Muscle of arm (tissue), 14 donors: Measurements from ENCODE around the gene IRF7. TPM values are rescaled to one million over a fixed set of nuclear protein-coding genes. Genes with fewer than 3 reads are reported as not detected.
A peak's percentile ranks its signal among the peaks of the same experiment; 100 is the strongest.
"Not testable (repeated sequence)": the region's sequence is repeated elsewhere in the genome, so short reads cannot be mapped to it uniquely, and the experiment has no call there.

Experiments used
- DNase-seq: peaks from one replicate; pipeline ENCODE4 v3.0.0-alpha.2; 2013
- long read RNA-seq, 11 donors: transcript quantifications; one replicate each; lab custom pipeline, GENCODE V29; 2026
- polyA plus RNA-seq, 12 donors: library from polyadenylated mRNA; unstranded; fragments of 120-200 nt; gene quantifications; one replicate each; pipeline ENCODE4 v1.2.1, GENCODE V29; 2013; ENCODE audit not compliant: insufficient read length in 12 of 12

The IRF7 gene
- 10 to 100 TPM in 5 of 12 donors, 1 to 10 TPM in 6, not detected in 1; 6.6 to 15.3 (median 9.9) TPM for polyA plus RNA-seq
- long read RNA-seq, donor 1, transcript IRF7-211 (2 exons, 806 nt) = major isoform, 5 of 8 reads
- long read RNA-seq, donor 1, partial matches to known transcripts = 0 of 8 reads
- long read RNA-seq, donor 1, other reads (novel, unspliced or antisense) = 0 of 8 reads
- long read RNA-seq, donor 2, partial matches to known transcripts = 0 of 2 reads
- long read RNA-seq, donor 2, other reads (novel, unspliced or antisense) = 0 of 2 reads
- long read RNA-seq, donor 3, partial matches to known transcripts = 0 of 2 reads
- long read RNA-seq, donor 3, other reads (novel, unspliced or antisense) = 0 of 2 reads
- long read RNA-seq, donor 4 = 0 reads
- long read RNA-seq, donor 5 = 0 reads
- long read RNA-seq, donor 6 = 0 reads
- long read RNA-seq, donor 7, partial matches to known transcripts = 0 of 2 reads
- long read RNA-seq, donor 7, other reads (novel, unspliced or antisense) = 0 of 2 reads
- long read RNA-seq, donor 8, transcript IRF7-211 (2 exons, 806 nt) = major isoform, 6 of 15 reads
- long read RNA-seq, donor 8, partial matches to known transcripts = 9 of 15 reads
- long read RNA-seq, donor 8, other reads (novel, unspliced or antisense) = 0 of 15 reads
- long read RNA-seq, donor 9, partial matches to known transcripts = 5 of 7 reads
- long read RNA-seq, donor 9, other reads (novel, unspliced or antisense) = 0 of 7 reads
- long read RNA-seq, donor 10, partial matches to known transcripts = 0 of 4 reads
- long read RNA-seq, donor 10, other reads (novel, unspliced or antisense) = 0 of 4 reads
- long read RNA-seq, donor 11, partial matches to known transcripts = 0 of 4 reads
- long read RNA-seq, donor 11, other reads (novel, unspliced or antisense) = 0 of 4 reads

GRCh38 chr11:615504-616319, at the start of gene IRF7:
Gene IRF7 (minus strand): TSS chr11:615950. CDS start chr11:615364, 586 bp downstream.
- DNase-seq = peak; percentile 94

- DNase-seq = peak; percentile 24
Observed at GRCh38 chr11:665062-665703, 49.4 kb upstream of the IRF7 start.

GRCh38 chr11:662689-663274, 47.0 kb upstream of the IRF7 start:
- DNase-seq = no peak

- no peak for DNase-seq
Observed at GRCh38 chr11:660681-661444, 45.1 kb upstream of the IRF7 start.

GRCh38 chr11:660281-660680, 44.5 kb upstream of the IRF7 start:
- no peak for DNase-seq

- no peak for DNase-seq
Observed at GRCh38 chr11:659532-660085, 43.9 kb upstream of the IRF7 start.

GRCh38 chr11:657691-658126, 42.0 kb upstream of the IRF7 start:
- DNase-seq = no peak

- DNase-seq = no peak
Observed at GRCh38 chr11:656866-657265, 41.1 kb upstream of the IRF7 start.

- DNase-seq = no peak
Observed at GRCh38 chr11:656426-656825, 40.7 kb upstream of the IRF7 start.

GRCh38 chr11:655036-655726, 39.4 kb upstream of the IRF7 start:
- DNase-seq = no peak

- DNase-seq = not testable (repeated sequence)
Observed at GRCh38 chr11:654444-654843, 38.7 kb upstream of the IRF7 start.

- DNase-seq = no peak
Observed at GRCh38 chr11:653837-654236, 38.1 kb upstream of the IRF7 start.

- not testable (repeated sequence) for DNase-seq
Observed at GRCh38 chr11:653136-653535, 37.4 kb upstream of the IRF7 start.

- no peak for DNase-seq
Observed at GRCh38 chr11:650482-650881, 34.7 kb upstream of the IRF7 start.

- DNase-seq = not testable (repeated sequence)
Observed at GRCh38 chr11:647672-648158, 32.0 kb upstream of the IRF7 start.

GRCh38 chr11:646214-646613, 30.5 kb upstream of the IRF7 start:
- DNase-seq = no peak

GRCh38 chr11:645536-645935, 29.8 kb upstream of the IRF7 start:
- no peak for DNase-seq

GRCh38 chr11:643849-644738, 28.3 kb upstream of the IRF7 start:
- no peak for DNase-seq
